DMS153 treated with DMSO at 0.1 percent for 48 hours (cell line): ENCODE results near the gene GANC.
A peak's percentile ranks its signal among the peaks of the same experiment; 100 is the strongest.
"Not testable (repeated sequence)": the region's sequence is repeated elsewhere in the genome, so short reads cannot be mapped to it uniquely, and the experiment has no call there.

ENCODE experiments used
- DNase-seq: peaks from one replicate; lab custom pipeline; 2025; ENCODE audit not compliant: unreplicated experiment; lab: John Stamatoyannopoulos, UW

Gene GANC, protein sequence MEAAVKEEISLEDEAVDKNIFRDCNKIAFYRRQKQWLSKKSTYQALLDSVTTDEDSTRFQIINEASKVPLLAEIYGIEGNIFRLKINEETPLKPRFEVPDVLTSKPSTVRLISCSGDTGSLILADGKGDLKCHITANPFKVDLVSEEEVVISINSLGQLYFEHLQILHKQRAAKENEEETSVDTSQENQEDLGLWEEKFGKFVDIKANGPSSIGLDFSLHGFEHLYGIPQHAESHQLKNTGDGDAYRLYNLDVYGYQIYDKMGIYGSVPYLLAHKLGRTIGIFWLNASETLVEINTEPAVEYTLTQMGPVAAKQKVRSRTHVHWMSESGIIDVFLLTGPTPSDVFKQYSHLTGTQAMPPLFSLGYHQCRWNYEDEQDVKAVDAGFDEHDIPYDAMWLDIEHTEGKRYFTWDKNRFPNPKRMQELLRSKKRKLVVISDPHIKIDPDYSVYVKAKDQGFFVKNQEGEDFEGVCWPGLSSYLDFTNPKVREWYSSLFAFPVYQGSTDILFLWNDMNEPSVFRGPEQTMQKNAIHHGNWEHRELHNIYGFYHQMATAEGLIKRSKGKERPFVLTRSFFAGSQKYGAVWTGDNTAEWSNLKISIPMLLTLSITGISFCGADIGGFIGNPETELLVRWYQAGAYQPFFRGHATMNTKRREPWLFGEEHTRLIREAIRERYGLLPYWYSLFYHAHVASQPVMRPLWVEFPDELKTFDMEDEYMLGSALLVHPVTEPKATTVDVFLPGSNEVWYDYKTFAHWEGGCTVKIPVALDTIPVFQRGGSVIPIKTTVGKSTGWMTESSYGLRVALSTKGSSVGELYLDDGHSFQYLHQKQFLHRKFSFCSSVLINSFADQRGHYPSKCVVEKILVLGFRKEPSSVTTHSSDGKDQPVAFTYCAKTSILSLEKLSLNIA (N-terminal part only)

DNA sequence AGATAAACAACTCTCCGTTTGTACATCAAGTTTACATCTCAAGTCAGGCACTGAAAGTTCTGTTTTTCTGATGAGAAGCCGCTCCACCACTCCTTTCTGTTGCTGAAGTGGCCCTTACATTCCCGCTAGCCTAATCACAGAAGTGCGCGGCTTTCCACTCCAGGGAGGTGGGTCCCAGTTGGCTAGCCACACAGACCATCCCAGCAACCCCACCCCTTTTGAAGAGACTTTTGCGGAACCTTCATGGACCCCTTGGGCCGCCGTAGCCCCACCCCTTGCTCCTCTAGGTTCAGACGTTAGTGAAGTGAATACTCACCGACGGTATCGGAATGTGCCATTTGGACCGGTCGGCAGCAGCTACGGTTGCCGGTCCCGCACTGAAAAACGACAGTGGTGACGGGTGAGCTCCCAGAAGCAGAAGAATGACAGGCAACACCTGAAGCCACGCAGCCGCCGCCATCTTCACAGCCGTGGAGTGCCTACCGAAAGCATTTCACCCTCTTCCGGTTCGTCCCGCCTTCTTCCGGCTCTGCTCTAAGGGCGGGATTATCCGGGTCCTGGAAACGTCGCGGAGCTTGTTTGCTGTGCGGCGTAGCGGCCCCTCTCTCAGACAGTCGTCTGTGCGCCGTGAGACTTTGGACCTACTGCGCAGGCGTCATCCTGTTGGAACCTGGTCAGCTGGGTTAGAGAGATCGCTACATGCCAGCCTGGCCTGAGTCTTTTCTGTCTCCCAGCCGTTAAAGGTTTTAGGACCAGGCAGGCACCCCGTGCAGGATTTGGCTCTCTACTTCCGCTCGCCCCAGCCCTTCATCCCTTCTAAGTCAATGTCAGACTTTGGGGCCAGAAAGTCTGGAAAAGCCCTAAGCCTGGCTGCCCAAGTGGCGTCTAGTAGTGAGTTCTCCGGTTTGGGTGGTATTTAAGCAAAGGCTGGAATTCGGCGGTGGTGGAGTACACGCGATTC, at the start of gene GANC, which contains the start of gene TMEM87A:
Gene GANC, plus strand, starts transcription at position 263 of the 961 bp plus-strand sequence. CDS start 1,281 bp downstream, outside the sequence.
Gene TMEM87A, minus strand, starts transcription at position 495 of the 961 bp plus-strand sequence. Its CDS starts 35 bp downstream, at position 460.
- peak; percentile 70 for DNase-seq

DNA sequence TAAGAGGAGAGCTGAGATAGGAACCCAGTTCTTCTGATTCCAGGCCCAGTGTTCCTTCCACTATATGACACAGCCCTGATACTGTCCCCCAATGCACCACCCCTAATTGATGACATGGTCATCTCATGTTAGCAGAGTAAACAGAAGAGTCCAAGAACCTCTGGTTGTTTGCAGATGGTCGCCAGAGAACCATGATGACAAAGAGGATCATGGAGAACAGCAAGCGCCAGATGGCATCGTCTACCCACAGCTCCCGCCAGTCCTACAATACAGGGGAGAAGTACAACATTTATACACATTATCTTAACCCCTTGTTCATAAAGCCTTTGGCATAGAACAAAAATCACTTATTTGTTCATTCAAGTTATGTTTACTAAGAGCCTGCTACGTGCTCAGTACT, 46.4 kb upstream of the GANC start:
- no peak for DNase-seq

DNA sequence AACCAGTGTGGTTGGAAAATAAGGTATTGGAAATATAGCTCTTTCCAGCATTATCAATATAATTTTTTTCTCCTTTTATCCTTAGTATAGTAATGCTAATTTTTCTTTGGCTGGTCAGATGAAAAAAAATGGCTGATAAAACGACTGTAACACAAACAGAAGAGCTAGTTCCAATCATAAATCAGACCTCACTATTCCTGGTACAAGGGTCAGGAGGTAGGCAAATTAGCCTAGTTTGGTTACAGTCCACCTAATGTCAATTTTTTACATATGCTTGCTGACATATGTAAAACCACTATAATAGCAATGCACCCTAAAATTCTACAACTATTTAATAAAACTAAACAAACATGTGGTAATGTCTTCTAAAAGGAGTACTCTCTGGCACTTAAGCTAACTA, 45.0 kb upstream of the GANC start:
- no peak for DNase-seq

DNA sequence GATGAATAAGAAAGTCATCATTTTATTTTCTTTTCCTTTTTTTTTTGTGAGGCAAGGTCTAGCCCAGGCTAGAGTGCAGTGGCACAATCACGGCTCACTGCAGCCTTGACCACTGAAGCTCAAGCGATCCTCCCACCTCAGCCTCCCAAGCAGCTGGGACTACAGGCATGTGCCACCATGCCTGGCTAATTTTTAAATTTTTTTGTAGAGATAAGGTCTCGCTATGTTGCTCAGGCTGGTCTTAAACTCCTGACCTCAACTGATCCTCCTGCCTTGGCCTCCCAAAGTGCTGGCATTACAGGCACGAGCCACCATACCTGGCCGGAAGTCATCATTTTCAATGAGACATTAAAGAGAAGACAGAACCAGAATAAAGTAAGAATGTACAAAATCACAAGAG, 44.0 kb upstream of the GANC start:
- not testable (repeated sequence) for DNase-seq

DNA sequence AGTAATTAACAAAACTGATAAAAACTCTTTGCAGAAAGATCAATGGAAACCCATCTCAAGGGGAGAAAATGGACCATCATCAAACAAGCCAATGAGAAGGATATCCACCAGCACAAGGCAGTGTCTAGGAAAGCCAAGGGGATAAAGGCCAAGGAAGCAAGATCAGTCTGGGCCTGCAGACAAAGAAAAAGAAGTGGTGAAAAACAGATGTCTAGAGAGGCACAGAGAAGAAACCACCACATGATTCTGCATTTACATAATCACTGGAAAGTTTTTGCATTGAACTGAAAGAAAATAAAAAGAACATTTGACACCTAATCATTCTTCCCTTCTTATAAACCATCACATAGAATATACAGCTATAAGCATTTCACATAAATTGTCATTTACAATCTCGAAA, 41.9 kb upstream of the GANC start:
- no peak for DNase-seq

DNA sequence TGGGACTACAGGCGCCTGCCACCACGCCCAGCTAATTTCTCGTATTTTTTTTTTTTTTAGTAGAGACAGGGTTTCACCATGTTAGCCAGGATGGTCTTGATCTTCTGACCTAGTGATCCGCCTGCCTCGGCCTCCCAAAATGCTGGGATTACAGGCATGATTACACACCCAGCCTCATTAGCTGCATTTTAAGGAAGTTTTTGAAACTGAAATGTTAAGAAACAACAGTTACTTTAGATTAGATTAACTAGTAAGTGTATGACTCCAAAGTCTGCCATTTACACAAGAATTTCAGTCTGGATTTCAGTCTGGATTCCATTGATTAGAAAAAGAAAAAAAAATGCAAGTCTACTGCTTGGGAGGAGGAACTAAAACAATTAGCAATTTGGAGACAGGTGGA, 40.4 kb upstream of the GANC start:
- DNase-seq = no peak

DNA sequence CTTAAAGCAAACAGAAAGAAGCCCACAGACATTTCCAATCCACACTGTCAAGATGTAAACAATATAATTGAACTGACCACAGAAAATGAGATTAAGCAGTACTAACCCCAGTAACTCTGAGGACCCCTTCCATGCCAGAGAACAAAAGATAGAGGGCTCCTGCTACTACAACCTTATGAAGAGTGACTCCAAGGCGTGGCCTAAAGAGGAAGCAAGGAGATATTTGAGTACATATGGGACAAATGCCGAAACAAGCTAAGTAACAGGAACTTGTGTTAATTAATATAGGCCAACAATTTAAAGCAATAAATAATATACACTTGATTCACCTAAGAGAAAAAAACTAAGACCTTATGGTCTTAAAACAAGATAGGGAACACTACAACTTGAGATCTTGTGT, 39.9 kb upstream of the GANC start:
- no peak for DNase-seq

DNA sequence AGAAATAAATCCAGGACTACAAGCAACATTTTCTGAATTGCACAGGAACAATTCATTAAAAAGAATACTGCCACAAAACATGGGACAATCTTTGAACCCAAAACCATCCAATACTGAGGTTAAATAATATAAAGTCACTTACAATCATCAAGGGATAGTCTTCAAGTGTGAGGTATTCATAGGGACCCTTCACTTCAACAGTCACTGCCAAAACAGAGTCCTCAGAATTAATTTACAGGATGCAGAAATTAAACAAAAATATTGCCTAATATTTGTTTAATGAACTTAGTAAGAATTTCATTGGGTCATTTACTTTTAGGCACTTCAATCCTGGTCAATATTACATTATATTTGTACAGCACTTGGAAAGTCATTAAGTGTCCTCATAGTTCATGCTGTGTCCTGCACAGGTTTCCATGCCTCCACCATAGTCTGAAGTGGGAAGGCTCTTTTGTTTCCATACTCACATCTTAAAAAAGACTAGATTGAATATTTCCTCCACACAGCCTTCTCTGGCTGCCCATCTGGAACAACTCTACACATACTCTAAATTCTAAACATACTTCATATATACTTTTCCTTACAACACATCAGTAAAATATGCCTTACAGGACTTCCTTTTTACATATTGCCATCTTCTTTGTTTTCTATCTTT, 33.3 kb upstream of the GANC start:
- DNase-seq = no peak

DNA sequence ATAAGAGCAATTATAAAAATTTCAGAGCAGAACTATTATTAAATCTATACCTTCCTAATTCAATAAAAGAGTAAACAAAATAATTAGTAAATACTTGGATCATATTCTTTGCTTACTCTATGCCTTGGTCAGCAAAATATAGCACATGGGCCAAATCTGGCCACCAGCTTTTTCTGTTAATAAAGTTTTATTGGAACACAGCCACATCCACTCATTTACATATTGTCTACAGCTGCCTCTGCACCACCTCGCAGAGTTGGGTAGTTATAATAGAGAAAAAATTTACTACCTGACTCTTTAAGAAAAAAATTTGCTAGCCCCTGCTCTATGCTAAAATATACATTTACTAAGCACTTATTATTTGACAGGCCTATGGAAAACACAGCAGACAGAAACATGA, 32.2 kb upstream of the GANC start:
- DNase-seq = no peak

DNA sequence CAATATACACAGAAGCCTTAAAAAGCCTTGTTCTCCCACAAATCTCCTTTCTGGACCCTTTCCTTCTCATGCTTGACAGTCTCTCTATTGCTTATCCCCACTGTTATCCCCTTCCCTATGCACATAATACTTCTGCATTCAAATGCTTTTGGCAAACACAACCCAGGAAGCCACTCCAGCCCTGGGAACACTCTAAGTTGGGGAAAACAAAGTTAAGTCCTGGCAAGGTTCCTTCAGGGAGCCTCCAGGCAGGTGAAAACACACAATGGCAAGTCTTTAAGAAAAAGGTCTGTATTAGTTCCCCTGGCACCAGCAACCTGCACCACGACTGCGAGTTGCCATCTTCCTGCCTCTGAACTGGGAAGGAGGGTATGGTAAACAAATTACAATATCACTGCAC, 19.7 kb upstream of the GANC start:
- DNase-seq = no peak

DNA sequence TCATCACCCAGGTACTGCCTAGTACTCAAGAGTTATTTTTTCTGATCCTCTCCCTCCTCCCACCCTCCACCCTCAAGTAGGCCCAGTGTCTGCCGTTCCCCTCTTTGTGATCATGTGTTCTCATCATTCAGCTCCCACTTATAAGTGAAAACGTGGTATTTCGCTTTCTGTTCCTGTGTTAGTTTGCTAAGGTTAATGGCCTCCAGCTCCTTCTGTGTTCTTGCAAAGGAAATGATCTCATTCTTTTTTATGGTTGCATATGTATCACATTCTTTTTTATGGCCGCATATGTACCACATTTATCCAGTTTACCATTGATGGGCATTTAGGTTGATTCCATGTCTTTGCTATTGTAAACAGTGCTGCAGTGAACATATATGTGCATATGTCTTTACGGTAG, 8.2 kb upstream of the GANC start:
- no peak for DNase-seq

DNA sequence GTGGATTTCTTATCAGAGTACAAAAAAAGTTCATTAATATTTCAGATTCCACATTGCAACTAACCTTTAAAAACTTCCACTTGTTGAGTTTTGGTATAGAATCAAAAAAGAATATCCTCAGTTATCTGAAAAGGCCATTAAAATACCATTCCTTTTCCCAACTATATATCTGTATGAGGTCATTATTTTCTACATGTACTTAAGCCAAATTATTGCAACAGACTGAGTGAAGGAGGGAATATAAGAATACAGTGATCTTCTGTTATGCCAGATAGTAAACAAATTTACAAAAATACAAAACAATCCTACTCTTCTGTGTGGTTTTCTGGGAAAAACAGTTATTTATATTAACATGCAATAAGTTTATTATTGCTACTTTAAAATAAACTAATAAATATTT, 5.7 kb upstream of the GANC start:
- DNase-seq = no peak

DNA sequence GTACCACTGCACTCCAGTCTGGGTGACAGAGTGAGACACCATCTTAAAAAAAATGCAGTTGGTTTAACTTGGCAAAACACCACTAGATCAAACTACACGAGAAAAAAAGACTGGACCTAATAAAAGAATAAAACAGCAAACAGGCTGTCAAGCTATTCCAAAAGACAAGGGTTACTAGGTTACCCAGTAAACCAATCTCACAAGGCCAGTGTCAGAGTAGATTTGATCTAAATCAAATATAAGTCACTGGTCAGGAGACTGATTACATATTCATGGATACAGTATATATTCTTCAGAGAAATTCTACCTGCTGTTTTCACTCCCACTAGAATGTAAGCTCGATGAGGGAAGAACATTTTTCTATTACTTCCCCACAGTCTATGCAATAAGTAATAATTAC, 2.5 kb upstream of the GANC start:
- DNase-seq = no peak

DNA sequence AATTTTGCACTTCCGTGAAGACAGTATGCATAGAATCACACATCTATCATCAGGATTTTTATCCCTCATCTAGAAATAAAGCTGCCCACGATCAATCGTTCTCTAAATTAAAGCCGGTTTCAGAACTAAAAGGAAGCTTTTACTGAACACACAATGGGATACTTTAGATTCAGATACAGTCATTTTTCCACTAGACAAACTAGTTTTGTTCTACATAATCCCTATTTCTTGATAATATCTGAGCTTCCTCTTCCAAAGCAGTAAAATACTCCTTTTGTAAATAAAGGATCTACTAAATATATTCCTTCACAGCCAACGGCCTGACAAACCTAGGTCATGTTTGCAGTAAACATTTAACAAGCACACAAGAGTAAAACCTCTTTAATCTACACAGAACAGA, 2.0 kb upstream of the GANC start:
- no peak for DNase-seq

DNA sequence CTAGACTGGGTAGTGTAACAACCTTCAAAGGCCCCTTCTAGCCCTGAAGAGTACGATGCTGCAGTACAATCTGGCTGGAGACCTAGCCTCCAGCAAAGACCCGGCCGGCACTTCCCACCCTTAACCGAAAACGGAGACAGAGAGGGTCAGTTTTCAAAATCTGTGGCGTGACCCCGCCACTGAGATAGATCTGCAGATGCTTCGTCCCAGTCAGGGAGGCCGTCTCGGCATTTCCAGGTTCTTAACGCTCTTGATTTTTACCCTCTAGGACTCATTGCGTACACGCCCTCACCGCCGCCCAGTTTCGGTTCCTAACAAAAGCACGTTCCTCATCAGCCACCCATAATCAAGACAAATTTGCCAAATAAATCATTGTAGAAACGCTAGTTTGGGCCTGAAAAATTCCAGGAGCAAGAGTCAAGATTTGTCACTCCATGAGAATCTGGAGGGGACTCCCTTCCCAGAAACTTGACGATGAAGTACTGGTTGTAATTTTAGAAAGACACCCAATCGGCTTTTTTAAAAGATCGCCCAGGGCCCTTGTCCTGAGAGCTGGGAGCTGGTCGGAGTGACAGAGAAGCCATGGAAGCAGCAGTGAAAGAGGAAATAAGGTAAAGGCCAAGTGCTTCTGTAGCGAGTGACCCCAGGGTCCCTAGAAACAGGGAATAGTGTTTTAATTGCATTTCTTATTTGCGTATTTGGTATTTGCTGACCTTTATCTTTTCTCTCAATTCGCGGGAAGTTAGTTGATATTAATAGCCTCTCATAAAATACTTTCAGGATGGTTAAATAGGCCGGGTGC, 1.1 kb downstream of the GANC start:
- peak; percentile 1 for DNase-seq

DNA sequence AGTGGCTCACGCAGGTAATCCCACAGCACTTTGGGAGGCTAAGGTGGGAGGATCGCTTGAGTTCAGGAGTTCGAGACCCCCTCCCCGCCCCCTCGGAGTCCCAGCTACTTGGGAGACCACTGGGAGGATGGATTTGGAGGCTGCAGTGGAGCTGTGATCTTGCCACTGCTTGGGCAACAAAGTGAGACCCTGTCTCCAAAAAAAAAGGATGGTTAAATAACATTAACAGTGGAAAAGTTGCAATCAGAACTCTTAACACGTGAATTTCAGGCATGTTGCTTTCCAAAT, 1.6 kb downstream of the GANC start:
- DNase-seq = no peak

DNA sequence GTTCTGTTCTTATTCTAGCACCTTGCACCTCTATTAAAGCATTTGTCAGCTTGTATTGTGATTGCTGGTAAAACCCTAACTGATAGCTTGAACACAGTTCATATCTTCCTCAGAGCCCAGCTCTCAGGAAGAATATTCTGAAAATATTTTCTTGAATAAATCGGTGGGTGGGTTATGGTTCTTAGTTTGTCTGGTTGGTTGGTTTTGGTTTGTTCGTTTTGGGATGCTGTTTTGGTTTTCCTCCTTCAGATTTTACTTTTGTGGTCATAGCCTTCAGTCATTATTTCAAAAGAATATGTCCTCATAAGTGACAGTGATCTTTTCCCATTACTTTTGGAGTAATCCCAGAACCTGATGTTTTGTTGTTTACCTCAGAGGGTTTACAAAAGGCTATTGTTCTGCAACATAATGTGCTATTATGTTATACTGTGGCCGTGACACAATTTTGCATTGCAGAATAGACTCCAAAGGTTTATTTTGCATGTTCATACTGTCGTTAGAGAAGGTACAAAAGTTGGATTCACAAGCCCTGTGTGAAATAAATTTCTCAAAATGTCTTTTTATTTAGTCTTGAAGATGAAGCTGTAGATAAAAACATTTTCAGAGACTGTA, 2.9 kb downstream of the GANC start:
- no peak for DNase-seq

DNA sequence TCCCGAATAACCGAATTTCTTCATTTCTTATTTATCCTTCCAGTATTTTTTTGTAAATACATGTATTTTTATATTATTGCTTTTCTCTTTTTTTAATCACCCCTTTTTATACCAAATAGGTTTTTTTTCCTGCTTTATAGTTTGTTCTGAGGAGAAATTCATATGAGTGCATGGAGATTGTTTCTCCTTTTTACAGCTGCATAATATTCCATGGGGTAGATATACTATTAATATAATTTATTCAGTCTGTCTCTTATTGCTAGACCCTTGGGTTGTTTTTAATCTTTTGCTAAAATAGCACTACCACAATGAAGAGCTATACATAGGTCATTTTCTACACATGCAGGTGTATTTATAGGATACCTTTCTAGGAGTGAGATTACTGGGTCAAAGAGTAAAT, 3.8 kb downstream of the GANC start:
- DNase-seq = no peak

DNA sequence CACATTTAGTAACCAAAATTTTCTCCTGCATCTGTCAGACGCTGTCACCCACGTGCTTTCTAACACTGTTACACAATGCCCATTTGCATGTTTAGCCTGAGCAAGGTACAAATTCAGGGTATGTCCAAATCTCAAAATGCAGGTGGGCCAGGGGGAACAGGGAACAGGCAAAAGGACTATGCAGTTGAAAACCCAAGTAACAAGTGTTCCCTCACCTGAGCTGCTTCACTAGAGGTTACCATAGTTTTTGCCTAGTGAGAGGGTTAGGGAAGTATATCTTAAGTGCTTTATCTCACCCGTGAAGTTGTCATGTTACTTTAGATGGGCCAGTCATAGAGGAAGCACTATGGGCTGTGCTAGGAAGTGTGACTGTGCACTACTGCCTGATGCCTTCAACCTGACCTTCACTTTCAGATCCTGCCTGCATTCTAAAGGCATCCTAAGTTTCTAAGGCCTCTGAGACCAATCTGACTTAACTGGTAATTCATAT, 6.3 kb downstream of the GANC start:
- no peak for DNase-seq
